Naive thymus-derived CD4-positive, alpha-beta T cell (primary cell): ENCODE results near the gene THSD4. TPM values are rescaled to one million over a fixed set of nuclear protein-coding genes. Genes with fewer than 3 reads are reported as not detected.

Source experiments
- ATAC-seq: fragments of 150-1000 bp; cut with Tn5 transposase; 2 replicates; pipeline ENCODE4 v1.10.0; 2021; ENCODE audit warnings: mild to moderate bottlenecking, moderate library complexity
- CTCF ChIA-PET: fragments of 350-600 bp; sonication (Branson Sonifier 250); formaldehyde crosslinking; loops from one replicate; lab custom pipeline; 2021; ENCODE audit warnings: antibody characterized with exemption; lab: Charles Lee
- POLR2A ChIA-PET: fragments of 350-600 bp; sonication (Branson Sonifier 250); formaldehyde crosslinking; loops from one replicate; lab custom pipeline; 2021; ENCODE audit warnings: antibody characterized with exemption, inconsistent platforms; lab: Charles Lee
- DNase-seq, 9 donors: peaks; one replicate each; pipeline versions ENCODE4 v3.0.0 to v3.0.0-alpha.2; 2020 to 2022; ENCODE audit warnings: mixed read lengths in 1 of 9
- H3K27ac ChIP-seq: one replicate; pipeline ENCODE4 v1.7.0; 2013; ENCODE audit warnings: mild to moderate bottlenecking, low read depth, low read length, moderate library complexity
- H3K27me3 ChIP-seq, 2 donors: one replicate each; pipeline ENCODE4 v1.7.0; 2013; ENCODE audit warnings: low read length in 2 of 2, mild to moderate bottlenecking in 2 of 2, moderate library complexity in 2 of 2; ENCODE audit not compliant: control insufficient read depth in 2 of 2, insufficient read depth in 2 of 2
- H3K36me3 ChIP-seq, 3 experiments: 1 replicate in 2 of 3; 2 replicates in 1 of 3; pipeline ENCODE4 v1.7.0; 2013; ENCODE audit warnings: low read length in 3 of 3, mild to moderate bottlenecking in 3 of 3, moderate library complexity in 1 of 3; ENCODE audit not compliant: insufficient read depth in 3 of 3, control insufficient read depth in 2 of 3
- H3K4me1 ChIP-seq, 2 donors: one replicate each; pipeline ENCODE4 v1.7.0; 2013; ENCODE audit warnings: low read length in 2 of 2, mild to moderate bottlenecking in 2 of 2, moderate library complexity in 1 of 2; ENCODE audit not compliant: control insufficient read depth in 2 of 2, insufficient read depth in 2 of 2
- H3K4me3 ChIP-seq: 2 replicates; pipeline ENCODE4 v1.7.0; 2013; ENCODE audit warnings: mild to moderate bottlenecking, low read length
- H3K9me3 ChIP-seq, 3 experiments: 1 replicate in 2 of 3; 2 replicates in 1 of 3; pipeline ENCODE4 v1.7.0; 2013; ENCODE audit warnings: low read length in 3 of 3; ENCODE audit not compliant: control insufficient read depth in 2 of 3
- H3K27ac Mint-ChIP-seq, 9 donors: one replicate each; pipeline ENCODE4 v1.8.0; 2020 to 2022; ENCODE audit warnings: mixed read lengths in 9 of 9, mild to moderate bottlenecking in 8 of 9, moderate library complexity in 5 of 9, inconsistent platforms in 2 of 9
- H3K27me3 Mint-ChIP-seq, 5 donors: one replicate each; pipeline ENCODE4 v1.8.0; 2021 to 2022; ENCODE audit warnings: mixed read lengths in 5 of 5, mild to moderate bottlenecking in 1 of 5
- H3K36me3 Mint-ChIP-seq, 5 donors: one replicate each; pipeline ENCODE4 v1.8.0; 2020 to 2022; ENCODE audit warnings: mixed read lengths in 5 of 5, mild to moderate bottlenecking in 3 of 5, inconsistent platforms in 1 of 5
- H3K4me1 Mint-ChIP-seq, 7 donors: one replicate each; pipeline ENCODE4 v1.8.0; 2020 to 2022; ENCODE audit warnings: mixed read lengths in 7 of 7, mild to moderate bottlenecking in 3 of 7, inconsistent platforms in 1 of 7
- H3K4me3 Mint-ChIP-seq, 10 donors: one replicate each; pipeline ENCODE4 v1.8.0; 2020 to 2022; ENCODE audit warnings: mild to moderate bottlenecking in 10 of 10, mixed read lengths in 10 of 10, moderate library complexity in 6 of 10, inconsistent platforms in 2 of 10
- H3K9me3 Mint-ChIP-seq, 11 donors: one replicate each; pipeline ENCODE4 v1.8.0; 2020 to 2022; ENCODE audit warnings: mixed read lengths in 11 of 11, mild to moderate bottlenecking in 4 of 11, inconsistent platforms in 1 of 11, moderate library complexity in 1 of 11
- intact Hi-C, 2 donors: fragments of 100-400 bp; cut with micrococcal nuclease; formaldehyde crosslinking; loops; one replicate each; pipeline ENCODE4 v1.15.1; 2023
- polyA plus RNA-seq, 2 donors: library from polyadenylated mRNA; unstranded; fragments of 300-500 nt; fragmentation: Illumina TruSeq; gene quantifications; one replicate each; pipeline ENCODE4 v1.2.3, GENCODE V29; 2021
- total RNA-seq, 6 experiments: library from RNA in 5 of 6; stranded (reverse) in 5 of 6; gene quantifications; 1 replicate in 5 of 6; 2 replicates in 1 of 6; pipeline ENCODE4 v1.2.3 and lab custom pipeline; 2021 to 2026

THSD4 gene
- total and polyA plus RNA-seq, 7 experiments from 2014 or later, result not detected

GRCh38 chr15:71106802-71107500 lies 8.3 kb upstream of the THSD4 start:
- Mint-ChIP-seq H3K27me3 (peaks cover 0 to 31% (median 23%) of the 10 kb centered on the region in 5 donors), H3K4me3 (no peak overlapping the region), H3K36me3 (no peaks in the 10 kb centered on the region), H3K4me1 (no peaks in the 10 kb centered on the region), H3K27ac (no peak overlapping the region), H3K9me3 (peaks cover 0 to 6% (median 0%) of the 10 kb centered on the region in 11 donors)
- POLR2A ChIA-PET, result no interaction called here
- ATAC-seq (no peak), DNase-seq (no peak)
- H3K9me3 ChIP-seq, result no peaks in the 10 kb centered on the region
- H3K36me3 ChIP-seq, result no peaks in the 10 kb centered on the region
- no peaks in the 10 kb centered on the region for H3K4me1 ChIP-seq
- CTCF ChIA-PET, result interaction anchor here (0.6 kb wide), 1 partner anchor 134 kb away, joined by 3 read pairs; no protein-coding TSS in a partner anchor
- no peaks in the 10 kb centered on the region for H3K27me3 ChIP-seq
- no peak overlapping the region for H3K4me3 ChIP-seq
- intact Hi-C loops, result no loop called here
- no peak overlapping the region for H3K27ac ChIP-seq

- POLR2A ChIA-PET, result no interaction called here
- CTCF ChIA-PET, result interaction anchor here (0.6 kb wide), 1 partner anchor 135 kb away, joined by 3 read pairs; no protein-coding TSS in a partner anchor
- DNase-seq (no peak), ATAC-seq (no peak)
- H3K4me3 ChIP-seq, result no peak overlapping the region
- no peak overlapping the region for H3K27ac ChIP-seq
- H3K27me3 ChIP-seq, result no peaks in the 10 kb centered on the region
- H3K36me3 ChIP-seq, result no peaks in the 10 kb centered on the region
- Mint-ChIP-seq H3K27me3 (peaks cover 0 to 31% (median 25%) of the 10 kb centered on the region in 5 donors), H3K27ac (no peak overlapping the region), H3K4me1 (no peaks in the 10 kb centered on the region), H3K9me3 (peaks cover 0 to 6% (median 0%) of the 10 kb centered on the region in 11 donors), H3K36me3 (no peaks in the 10 kb centered on the region), H3K4me3 (no peak overlapping the region)
- H3K9me3 ChIP-seq, result no peaks in the 10 kb centered on the region
- no peaks in the 10 kb centered on the region for H3K4me1 ChIP-seq
- intact Hi-C loops, result no loop called here
These were observed 7.8 kb upstream of the THSD4 start for GRCh38 chr15:71107501-71107815.

- DNase-seq (no peak), ATAC-seq (no peak)
- no peaks in the 10 kb centered on the region for H3K4me1 Mint-ChIP-seq
- H3K4me3 Mint-ChIP-seq, result no peak overlapping the region
- intact Hi-C loops, result no loop called here
- H3K27me3 Mint-ChIP-seq, result peaks cover 9 to 35% (median 30%) of the 10 kb centered on the region in 5 donors
- Histone ChIP-seq H3K4me1 (no peaks in the 10 kb centered on the region), H3K36me3 (no peaks in the 10 kb centered on the region), H3K9me3 (no peaks in the 10 kb centered on the region), H3K4me3 (no peak overlapping the region), H3K27ac (no peak overlapping the region), H3K27me3 (no peaks in the 10 kb centered on the region)
- no peaks in the 10 kb centered on the region for H3K36me3 Mint-ChIP-seq
- ChIA-PET CTCF (interaction anchor here (0.8 kb wide), 1 partner anchor 339 kb away, joined by 3 read pairs; no protein-coding TSS in a partner anchor), POLR2A (no interaction called here)
- H3K27ac Mint-ChIP-seq, result no peak overlapping the region
- peaks cover 0 to 3% (median 0%) of the 10 kb centered on the region in 11 donors for H3K9me3 Mint-ChIP-seq
These were observed 6.1 kb upstream of the THSD4 start for GRCh38 chr15:71109130-71109529.

- no peak for ATAC-seq
- Mint-ChIP-seq H3K4me1 (no peaks in the 10 kb centered on the region), H3K36me3 (no peaks in the 10 kb centered on the region), H3K27me3 (peaks cover 14 to 38% (median 36%) of the 10 kb centered on the region in 5 donors), H3K9me3 (peaks cover 0 to 3% (median 0%) of the 10 kb centered on the region in 11 donors), H3K4me3 (no peak overlapping the region), H3K27ac (no peak overlapping the region)
- no peaks in the 10 kb centered on the region for H3K4me1 ChIP-seq
- peaks cover 0 to 1% of the 10 kb centered on the region in 2 donors for H3K27me3 ChIP-seq
- H3K9me3 ChIP-seq, result no peaks in the 10 kb centered on the region
- ChIA-PET POLR2A (no interaction called here), CTCF (no interaction called here)
- H3K36me3 ChIP-seq, result no peaks in the 10 kb centered on the region
- no peak overlapping the region for H3K27ac ChIP-seq
- intact Hi-C loops, result loop anchor here in 1 of 2 donors (10.0 kb wide), 1 partner anchor 1045 kb away; no protein-coding TSS in a partner anchor
- no peak for DNase-seq
- no peak overlapping the region for H3K4me3 ChIP-seq
These were observed 5.4 kb upstream of the THSD4 start for GRCh38 chr15:71109905-71110304.

GRCh38 chr15:71110405-71111180 lies 4.7 kb upstream of the THSD4 start:
- intact Hi-C loops, result loop anchor here in 1 of 2 donors (10.0 kb wide), 1 partner anchor 1044 kb away; no protein-coding TSS in a partner anchor
- no peak for ATAC-seq
- Histone ChIP-seq H3K36me3 (no peaks in the 10 kb centered on the region), H3K4me3 (no peak overlapping the region), H3K4me1 (no peaks in the 10 kb centered on the region), H3K27ac (no peak overlapping the region), H3K9me3 (no peaks in the 10 kb centered on the region), H3K27me3 (peaks cover 0 to 3% of the 10 kb centered on the region in 2 donors)
- Mint-ChIP-seq H3K27ac (no peak overlapping the region), H3K36me3 (no peaks in the 10 kb centered on the region), H3K27me3 (peaks cover 18 to 41% (median 35%) of the 10 kb centered on the region in 5 donors), H3K9me3 (peaks cover 0 to 3% (median 0%) of the 10 kb centered on the region in 11 donors), H3K4me1 (no peaks in the 10 kb centered on the region), H3K4me3 (no peak overlapping the region)
- CTCF ChIA-PET, result no interaction called here
- POLR2A ChIA-PET, result no interaction called here
- DNase-seq, result no peak

- H3K4me1 ChIP-seq, result peaks cover 0 to 4% of the 10 kb centered on the region in 2 donors
- Mint-ChIP-seq H3K4me1 (peaks cover under 1 to 4% (median 2%) of the 10 kb centered on the region in 7 donors), H3K36me3 (no peaks in the 10 kb centered on the region), H3K4me3 (no peak overlapping the region), H3K27me3 (peaks cover 23 to 41% (median 37%) of the 10 kb centered on the region in 5 donors), H3K27ac (no peak overlapping the region), H3K9me3 (peaks cover 0 to 4% (median 0%) of the 10 kb centered on the region in 11 donors)
- ATAC-seq (no peak), DNase-seq (no peak)
- no peaks in the 10 kb centered on the region for H3K9me3 ChIP-seq
- CTCF ChIA-PET, result no interaction called here
- no peak overlapping the region for H3K27ac ChIP-seq
- peaks cover 0 to 3% of the 10 kb centered on the region in 2 donors for H3K27me3 ChIP-seq
- intact Hi-C loops, result loop anchor here in 1 of 2 donors (10.0 kb wide), 1 partner anchor 1044 kb away; no protein-coding TSS in a partner anchor
- H3K36me3 ChIP-seq, result no peaks in the 10 kb centered on the region
- POLR2A ChIA-PET, result no interaction called here
- no peak overlapping the region for H3K4me3 ChIP-seq
These were observed 4.1 kb upstream of the THSD4 start for GRCh38 chr15:71111181-71111565.
